NB4 (cell line): ENCODE data around the gene ABCB6.

Source experiments
- DNase-seq: peaks from one replicate; pipeline ENCODE4 v3.0.0; 2010; ENCODE audit warnings: low read depth
- H3K4me3 ChIP-seq: one replicate; pipeline ENCODE4 v1.5.1; 2011; ENCODE audit warnings: mild to moderate bottlenecking, low read depth, low read length, moderate library complexity
- MYC ChIP-seq: IDR thresholded peaks from 2 replicates; pipeline ENCODE4 v1.6.1; 2011; ENCODE audit warnings: low read depth, low read length
- POLR2A ChIP-seq: IDR thresholded peaks from 2 replicates; pipeline ENCODE4 v1.6.1; 2011; ENCODE audit warnings: mild to moderate bottlenecking; ENCODE audit not compliant: insufficient read length; ENCODE audit errors: extremely low read depth
- TF ChIP-seq, protein P1 (sequence below): IDR thresholded peaks from one replicate; pipeline ENCODE4 v1.5.1; 2012; ENCODE audit warnings: low read depth, low read length
- TF ChIP-seq, protein P2 (sequence below): IDR thresholded peaks from 2 replicates; pipeline ENCODE4 v1.6.1; 2011; ENCODE audit warnings: low read depth, low read length

The ABCB6 gene

GRCh38 chr2:219175486-219175885 is 43.3 kb downstream of the ABCB6 start:
- H3K4me3 ChIP-seq: peak overlapping the region; percentile 83
- DNase-seq: no peak
- TF ChIP-seq, protein P1, sequence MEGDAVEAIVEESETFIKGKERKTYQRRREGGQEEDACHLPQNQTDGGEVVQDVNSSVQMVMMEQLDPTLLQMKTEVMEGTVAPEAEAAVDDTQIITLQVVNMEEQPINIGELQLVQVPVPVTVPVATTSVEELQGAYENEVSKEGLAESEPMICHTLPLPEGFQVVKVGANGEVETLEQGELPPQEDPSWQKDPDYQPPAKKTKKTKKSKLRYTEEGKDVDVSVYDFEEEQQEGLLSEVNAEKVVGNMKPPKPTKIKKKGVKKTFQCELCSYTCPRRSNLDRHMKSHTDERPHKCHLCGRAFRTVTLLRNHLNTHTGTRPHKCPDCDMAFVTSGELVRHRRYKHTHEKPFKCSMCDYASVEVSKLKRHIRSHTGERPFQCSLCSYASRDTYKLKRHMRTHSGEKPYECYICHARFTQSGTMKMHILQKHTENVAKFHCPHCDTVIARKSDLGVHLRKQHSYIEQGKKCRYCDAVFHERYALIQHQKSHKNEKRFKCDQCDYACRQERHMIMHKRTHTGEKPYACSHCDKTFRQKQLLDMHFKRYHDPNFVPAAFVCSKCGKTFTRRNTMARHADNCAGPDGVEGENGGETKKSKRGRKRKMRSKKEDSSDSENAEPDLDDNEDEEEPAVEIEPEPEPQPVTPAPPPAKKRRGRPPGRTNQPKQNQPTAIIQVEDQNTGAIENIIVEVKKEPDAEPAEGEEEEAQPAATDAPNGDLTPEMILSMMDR: no peak
- TF ChIP-seq POLR2A (no peak), MYC (no peak)
- TF ChIP-seq, protein P2, sequence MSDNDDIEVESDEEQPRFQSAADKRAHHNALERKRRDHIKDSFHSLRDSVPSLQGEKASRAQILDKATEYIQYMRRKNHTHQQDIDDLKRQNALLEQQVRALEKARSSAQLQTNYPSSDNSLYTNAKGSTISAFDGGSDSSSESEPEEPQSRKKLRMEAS: no peak

DNA sequence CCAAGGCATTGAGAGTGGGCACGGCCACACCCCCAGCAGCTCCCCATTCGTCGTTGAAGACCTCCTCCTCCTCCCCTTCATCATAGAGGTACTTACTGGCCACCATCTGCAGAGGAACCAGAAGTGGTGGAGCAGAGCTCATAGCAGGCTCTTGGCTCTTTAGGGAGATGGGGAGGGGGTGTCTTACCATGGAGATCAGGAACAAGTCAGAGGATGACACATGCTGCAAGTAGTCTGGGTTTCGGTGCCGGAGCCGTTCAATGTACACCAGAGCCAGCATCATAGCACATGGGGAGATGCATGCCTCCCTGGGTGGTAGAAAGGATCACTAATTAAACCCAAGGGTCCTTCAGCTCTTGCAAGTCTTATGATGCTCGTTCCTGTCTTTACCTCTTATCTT is 44.0 kb downstream of the ABCB6 start:
- TF ChIP-seq MYC (no peak), POLR2A (no peak)
- TF ChIP-seq, protein P1: no peak
- TF ChIP-seq, protein P2: no peak
- no peak for DNase-seq
- H3K4me3 ChIP-seq: no peak overlapping the region

DNA sequence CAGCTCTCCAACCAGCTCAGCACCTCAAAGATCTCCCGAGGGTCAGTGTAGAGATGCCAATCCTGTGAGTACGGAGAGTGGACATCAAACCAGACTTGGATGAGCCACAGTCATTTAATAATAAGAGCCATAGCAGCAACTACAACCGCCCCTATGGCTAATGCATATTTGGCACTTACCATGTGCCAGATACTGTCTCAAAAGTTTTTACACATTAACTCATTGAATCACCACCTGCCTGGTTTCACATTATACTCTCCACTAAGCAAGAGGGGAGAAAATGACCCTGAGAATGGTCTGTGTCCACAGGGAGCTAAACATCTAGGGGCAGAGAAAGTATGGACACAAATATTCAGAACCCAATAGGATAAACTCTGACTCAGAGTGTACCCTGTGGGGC is 44.6 kb downstream of the ABCB6 start:
- TF ChIP-seq, protein P2: no peak
- TF ChIP-seq POLR2A: no peak
- TF ChIP-seq, protein P1: no peak
- no peak for TF ChIP-seq MYC
- H3K4me3 ChIP-seq: no peak overlapping the region
- no peak for DNase-seq

- TF ChIP-seq MYC: no peak
- TF ChIP-seq, protein P1: no peak
- TF ChIP-seq, protein P2: no peak
- TF ChIP-seq POLR2A: no peak
- DNase-seq: no peak
Measured at GRCh38 chr2:219173176-219173575, 45.6 kb downstream of the ABCB6 start.

DNA sequence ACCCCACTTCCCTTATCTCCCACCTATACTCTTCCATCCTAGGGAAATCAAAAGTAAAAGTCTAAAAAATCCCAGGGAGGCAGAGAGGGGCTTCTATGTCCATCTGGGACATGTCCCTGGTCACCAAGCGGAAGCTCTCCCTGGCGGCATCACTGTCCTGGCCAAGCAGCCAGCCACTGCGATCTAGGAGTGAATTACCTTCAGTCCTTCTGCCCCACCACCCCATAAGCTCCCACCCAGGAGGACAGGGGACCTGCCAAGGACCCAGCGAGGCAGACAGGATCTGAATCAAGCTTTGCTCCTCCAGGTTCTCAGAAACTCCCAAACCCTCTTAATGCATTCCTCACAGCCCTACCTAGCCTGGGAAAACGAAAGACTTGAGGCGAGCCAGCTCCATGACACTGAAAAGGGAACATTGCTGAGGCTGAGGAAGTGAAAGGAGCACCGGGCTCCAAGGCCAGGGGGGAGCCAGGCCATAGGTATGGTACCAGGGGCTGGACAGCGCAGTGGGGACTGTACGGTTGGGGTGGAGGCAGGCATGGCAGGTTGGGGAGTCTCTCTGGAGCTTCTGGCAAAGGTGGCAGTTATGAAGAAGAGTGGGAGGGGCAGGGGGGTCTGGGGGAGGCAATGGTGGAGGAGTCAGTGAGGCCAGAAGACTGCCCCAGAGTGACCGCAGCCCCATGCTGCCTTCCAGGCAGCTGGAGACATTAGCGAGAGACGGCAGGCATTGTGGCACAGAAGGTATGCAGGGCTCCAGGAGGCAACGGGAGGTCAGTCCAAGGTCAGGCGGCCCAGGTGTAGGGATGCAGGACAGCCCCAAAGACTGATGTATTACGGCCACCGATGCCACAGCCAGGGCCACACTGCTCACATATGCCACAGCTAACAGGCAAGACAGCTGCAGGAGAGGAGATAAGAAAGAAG is 46.3 kb downstream of the ABCB6 start:
- DNase-seq: no peak
- H3K4me3 ChIP-seq: no peak overlapping the region
- TF ChIP-seq POLR2A (no peak), MYC (no peak)
- TF ChIP-seq, protein P1: no peak
- TF ChIP-seq, protein P2: no peak

More at GRCh38 chr2:219173176-219173575, 45.6 kb downstream of the ABCB6 start:
- no peak overlapping the region for H3K4me3 ChIP-seq
